ENCODE results near the gene FOXO3. TPM values are rescaled to one million over a fixed set of nuclear protein-coding genes. Genes with fewer than 3 reads are reported as not detected.

The FOXO3 gene
- total RNA-seq, 1 donor from 2014 or later, result 16.8 TPM

DNA sequence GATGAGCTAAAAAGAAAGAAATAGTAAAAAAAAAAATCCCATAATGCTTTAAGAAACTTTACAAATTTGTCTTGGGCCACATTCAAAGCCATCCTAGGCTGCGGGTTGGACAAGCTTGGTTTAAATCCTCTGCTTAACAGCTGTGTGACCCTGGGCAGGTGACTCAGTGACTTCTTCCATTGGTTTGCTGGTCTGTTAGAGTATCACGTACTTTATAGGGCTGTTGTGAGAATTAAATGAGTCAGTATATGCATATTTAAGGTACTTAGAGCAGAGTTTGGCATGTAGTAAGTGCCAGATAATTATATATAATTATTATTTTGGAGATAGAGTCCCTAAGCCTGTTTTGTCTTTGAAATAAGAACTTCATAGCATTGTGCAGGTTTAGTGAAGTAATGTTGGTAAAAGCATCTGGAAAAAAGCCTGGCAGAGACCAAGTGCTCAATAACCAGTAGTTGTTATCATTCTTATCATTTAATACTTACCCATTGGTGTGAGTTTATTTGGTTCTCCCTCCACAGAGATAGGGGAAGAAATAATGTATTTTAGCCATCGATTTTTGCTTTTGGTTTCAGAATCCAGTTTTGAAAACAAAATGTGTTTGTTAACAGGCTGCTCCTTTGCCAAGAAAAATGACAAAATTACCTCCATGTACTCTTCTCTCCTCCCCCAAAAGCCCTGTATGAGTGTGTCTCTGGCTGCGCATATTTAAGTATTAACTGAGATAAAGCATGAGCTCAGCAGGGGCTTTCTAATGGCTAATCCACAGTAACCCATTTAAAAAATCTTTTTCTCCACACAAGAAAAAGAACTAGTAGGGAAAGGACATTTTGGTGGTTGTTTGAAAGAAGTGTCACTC is 67.2 kb downstream of the FOXO3 start:
- peak overlapping the region; percentile 25 for H3K4me3 ChIP-seq (ENCODE audit: low read depth, low read length)
- DNase-seq (ENCODE audit: low read depth), result no peak
- TF ChIP-seq, protein P1, sequence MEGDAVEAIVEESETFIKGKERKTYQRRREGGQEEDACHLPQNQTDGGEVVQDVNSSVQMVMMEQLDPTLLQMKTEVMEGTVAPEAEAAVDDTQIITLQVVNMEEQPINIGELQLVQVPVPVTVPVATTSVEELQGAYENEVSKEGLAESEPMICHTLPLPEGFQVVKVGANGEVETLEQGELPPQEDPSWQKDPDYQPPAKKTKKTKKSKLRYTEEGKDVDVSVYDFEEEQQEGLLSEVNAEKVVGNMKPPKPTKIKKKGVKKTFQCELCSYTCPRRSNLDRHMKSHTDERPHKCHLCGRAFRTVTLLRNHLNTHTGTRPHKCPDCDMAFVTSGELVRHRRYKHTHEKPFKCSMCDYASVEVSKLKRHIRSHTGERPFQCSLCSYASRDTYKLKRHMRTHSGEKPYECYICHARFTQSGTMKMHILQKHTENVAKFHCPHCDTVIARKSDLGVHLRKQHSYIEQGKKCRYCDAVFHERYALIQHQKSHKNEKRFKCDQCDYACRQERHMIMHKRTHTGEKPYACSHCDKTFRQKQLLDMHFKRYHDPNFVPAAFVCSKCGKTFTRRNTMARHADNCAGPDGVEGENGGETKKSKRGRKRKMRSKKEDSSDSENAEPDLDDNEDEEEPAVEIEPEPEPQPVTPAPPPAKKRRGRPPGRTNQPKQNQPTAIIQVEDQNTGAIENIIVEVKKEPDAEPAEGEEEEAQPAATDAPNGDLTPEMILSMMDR (conservative IDR thresholded peaks at IDR 0.05; ENCODE audit: low read depth, low read length), result no peak

DNA sequence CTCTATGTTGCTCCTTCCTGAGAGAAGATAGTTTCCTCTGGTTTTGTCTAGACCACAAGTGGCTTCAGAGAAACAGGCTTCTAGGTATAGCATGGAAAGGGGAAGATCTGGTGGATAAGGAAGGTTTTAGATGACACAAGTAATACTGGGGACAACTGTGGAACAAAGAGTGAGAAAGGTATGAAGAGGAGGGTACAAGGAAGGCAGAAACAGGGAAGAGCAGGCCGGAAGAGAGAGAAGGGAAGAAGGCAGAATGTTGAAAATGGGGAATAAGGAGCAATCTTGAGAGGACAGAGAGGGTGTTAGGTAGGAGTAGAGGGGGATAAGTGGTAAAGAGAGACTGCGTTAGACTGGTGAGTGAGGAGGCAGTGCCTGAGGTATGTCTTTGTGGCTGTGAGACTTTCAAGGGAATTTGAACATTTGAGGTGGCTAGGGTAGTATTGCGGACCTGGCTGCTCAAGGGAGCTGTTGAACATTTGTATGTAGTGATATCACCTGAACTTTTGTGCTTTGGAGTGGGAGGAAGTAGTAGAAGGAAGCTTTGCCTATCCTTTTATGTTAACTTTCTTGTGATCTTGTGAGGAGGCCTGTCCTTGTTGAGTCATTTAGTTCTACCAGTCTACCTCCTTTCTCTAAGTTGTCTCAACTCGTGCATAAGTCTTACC is 69.5 kb downstream of the FOXO3 start:
- no peak for DNase-seq (ENCODE audit: low read depth)
- TF ChIP-seq, protein P1 (conservative IDR thresholded peaks at IDR 0.05; ENCODE audit: low read depth, low read length), result no peak
- no peak overlapping the region for H3K4me3 ChIP-seq (ENCODE audit: low read depth, low read length)

DNA sequence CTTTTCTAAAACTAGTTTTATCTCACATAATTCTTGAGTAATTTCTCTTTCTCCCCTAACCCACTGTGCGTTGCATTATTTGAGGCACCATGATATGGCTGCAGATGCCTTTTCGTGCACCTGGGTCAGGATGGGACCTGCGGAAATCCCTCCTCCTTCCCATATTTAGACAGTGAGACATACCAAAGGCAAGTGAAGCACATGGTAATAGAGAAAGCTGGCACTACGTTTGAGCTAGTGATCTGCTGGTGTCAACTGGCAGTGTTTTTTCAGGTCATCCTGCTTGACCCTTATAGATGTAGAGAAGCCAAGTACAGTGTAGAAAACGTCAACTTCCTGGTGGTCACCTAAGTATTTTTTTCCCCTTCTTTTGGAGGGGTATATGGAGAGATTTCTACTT is 71.7 kb downstream of the FOXO3 start:
- TF ChIP-seq, protein P1 (conservative IDR thresholded peaks at IDR 0.05; ENCODE audit: low read depth, low read length), result no peak
- DNase-seq (ENCODE audit: low read depth), result no peak
- H3K4me3 ChIP-seq (ENCODE audit: low read depth, low read length), result no peak overlapping the region

DNA sequence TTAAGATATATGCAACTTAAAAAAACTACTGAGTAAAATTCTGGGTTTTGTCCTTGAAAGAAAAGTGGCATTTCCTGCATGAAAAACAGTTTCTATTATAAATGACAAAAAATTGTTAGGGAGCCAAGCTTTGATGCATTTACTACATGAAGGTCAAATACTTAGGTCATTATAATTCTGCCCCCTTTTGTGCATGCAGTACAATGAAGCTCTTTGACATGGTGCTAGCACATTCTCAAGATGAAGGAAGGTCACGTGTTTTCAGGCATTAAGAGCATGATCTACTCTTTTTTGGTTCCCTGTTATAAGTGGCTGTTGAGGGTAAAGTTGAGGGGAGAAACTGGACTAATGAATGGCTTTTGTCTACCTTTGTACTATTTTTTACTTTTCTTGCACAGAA is 72.7 kb downstream of the FOXO3 start:
- TF ChIP-seq, protein P1 (conservative IDR thresholded peaks at IDR 0.05; ENCODE audit: low read depth, low read length), result no peak
- no peak for DNase-seq (ENCODE audit: low read depth)
- H3K4me3 ChIP-seq (ENCODE audit: low read depth, low read length), result no peak overlapping the region

DNA sequence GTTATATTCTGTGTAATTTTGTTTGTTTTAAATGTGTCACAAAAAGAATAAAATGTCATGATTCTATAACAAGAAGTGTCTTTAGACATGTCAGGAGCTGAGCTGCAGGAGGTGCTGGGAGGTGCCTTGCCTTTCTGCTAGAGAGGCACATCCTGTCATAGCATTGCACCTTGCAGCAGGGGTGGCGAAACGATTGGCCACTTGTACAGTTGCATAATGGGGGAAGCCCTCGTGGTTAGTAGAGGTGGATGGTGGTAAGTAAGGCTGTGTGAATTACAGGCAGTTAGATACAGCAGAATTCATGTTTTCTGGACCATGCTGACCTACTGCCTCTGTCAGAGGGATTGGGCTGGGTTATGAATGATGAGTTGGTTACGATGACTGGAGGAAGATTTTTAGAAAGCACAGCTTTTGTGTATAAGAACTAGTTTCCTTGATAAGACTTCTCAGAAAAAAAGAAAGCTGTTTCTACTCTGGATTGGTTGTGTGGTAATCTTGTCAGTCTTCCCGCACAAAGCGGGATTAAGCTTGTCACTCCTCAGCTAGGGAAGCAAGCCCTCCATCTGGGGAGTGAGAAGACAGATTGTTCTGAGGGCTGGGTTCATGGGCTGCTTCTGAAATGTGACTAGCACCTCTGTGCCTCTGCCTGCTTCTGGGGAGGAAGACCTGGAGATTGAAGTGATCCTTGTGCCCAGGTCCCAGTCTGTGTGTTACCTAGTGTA is 74.9 kb downstream of the FOXO3 start:
- TF ChIP-seq, protein P1 (conservative IDR thresholded peaks at IDR 0.05; ENCODE audit: low read depth, low read length), result no peak
- no peak for DNase-seq (ENCODE audit: low read depth)

DNA sequence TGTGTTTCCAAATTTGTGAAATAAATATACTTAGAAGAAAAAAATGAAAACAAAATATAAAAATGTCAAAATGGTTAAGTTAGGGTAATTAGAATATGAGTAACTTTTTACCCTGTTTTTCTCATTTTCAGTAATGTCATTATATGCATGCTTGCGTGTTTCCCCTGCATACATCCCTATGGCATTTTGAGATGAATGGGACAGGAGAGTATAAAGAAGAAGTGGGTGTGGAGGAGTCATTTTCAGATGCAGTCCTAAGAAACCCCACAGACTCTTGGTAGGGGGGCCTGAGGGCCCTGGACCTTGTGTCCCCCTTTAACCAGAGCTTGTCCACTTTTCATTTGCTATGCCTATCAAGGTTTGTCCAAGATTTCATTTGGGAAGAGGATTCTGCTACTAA is 77.2 kb downstream of the FOXO3 start:
- DNase-seq (ENCODE audit: low read depth), result no peak
- TF ChIP-seq, protein P1 (conservative IDR thresholded peaks at IDR 0.05; ENCODE audit: low read depth, low read length), result no peak
- no peak overlapping the region for H3K4me3 ChIP-seq (ENCODE audit: low read depth, low read length)

More for the DNA sequence above, 74.9 kb downstream of the FOXO3 start:
- no peak overlapping the region for H3K4me3 ChIP-seq (ENCODE audit: low read depth, low read length)
